NT2/D1 (cell line): ENCODE data around the gene CCT3.

Source experiments
- YY1 ChIP-seq: IDR thresholded peaks from 2 replicates; pipeline ENCODE4 v1.6.1; 2011; ENCODE audit not compliant: insufficient read length, insufficient read depth
- ZNF274 ChIP-seq: IDR thresholded peaks from 2 replicates; pipeline ENCODE4 v1.6.1; 2011; ENCODE audit warnings: mild to moderate bottlenecking, low read depth, low read length

GRCh38 chr1:156283521-156283920 lies 54.6 kb downstream of the CCT3 start:
- TF ChIP-seq ZNF274 (no peak), YY1 (no peak)
